ENCODE measurements around the gene TPST2.

Gene TPST2

GRCh38 chr22:26580240-26580962, 9.5 kb downstream of the TPST2 start:
- DNase-seq (ENCODE audit: low read depth in 2 of 2) = no peak

- DNase-seq (ENCODE audit: low read depth in 2 of 2) = no peak
These were observed 10.5 kb downstream of the TPST2 start for GRCh38 chr22:26579331-26579886.

GRCh38 chr22:26577081-26577480, 12.9 kb downstream of the TPST2 start:
- DNase-seq (ENCODE audit: low read depth in 2 of 2) = no peak

- no peak for DNase-seq (ENCODE audit: low read depth in 2 of 2)
These were observed 13.8 kb downstream of the TPST2 start for GRCh38 chr22:26576026-26576680.

GRCh38 chr22:26574001-26574723, 15.8 kb downstream of the TPST2 start:
- DNase-seq (ENCODE audit: low read depth in 2 of 2) = no peak

GRCh38 chr22:26573026-26573662, 16.8 kb downstream of the TPST2 start:
- DNase-seq (ENCODE audit: low read depth in 2 of 2) = peak in 1 of 2 experiments; percentile 43

- DNase-seq (ENCODE audit: low read depth in 2 of 2) = no peak
These were observed 18.9 kb downstream of the TPST2 start for GRCh38 chr22:26570864-26571525.

GRCh38 chr22:26570115-26570514, 19.8 kb downstream of the TPST2 start:
- DNase-seq (ENCODE audit: low read depth in 2 of 2) = no peak

GRCh38 chr22:26568207-26568706, 21.7 kb downstream of the TPST2 start:
- no peak for DNase-seq (ENCODE audit: low read depth in 2 of 2)

GRCh38 chr22:26567610-26568009, 22.3 kb downstream of the TPST2 start:
- no peak for DNase-seq (ENCODE audit: low read depth in 2 of 2)

- DNase-seq (ENCODE audit: low read depth in 2 of 2) = no peak
These were observed 22.9 kb downstream of the TPST2 start for GRCh38 chr22:26566994-26567393.

- DNase-seq (ENCODE audit: low read depth in 2 of 2) = no peak
These were observed 24.0 kb downstream of the TPST2 start for GRCh38 chr22:26565889-26566288.

- no peak for DNase-seq (ENCODE audit: low read depth in 2 of 2)
These were observed 24.8 kb downstream of the TPST2 start for GRCh38 chr22:26565181-26565580.

- DNase-seq (ENCODE audit: low read depth in 2 of 2) = no peak
These were observed 25.3 kb downstream of the TPST2 start for GRCh38 chr22:26564672-26565071.

- no peak for DNase-seq (ENCODE audit: low read depth in 2 of 2)
These were observed 25.8 kb downstream of the TPST2 start for GRCh38 chr22:26564181-26564580.

GRCh38 chr22:26563022-26563421, 26.9 kb downstream of the TPST2 start:
- no peak for DNase-seq (ENCODE audit: low read depth in 2 of 2)

GRCh38 chr22:26561756-26562417, 28.0 kb downstream of the TPST2 start:
- no peak for DNase-seq (ENCODE audit: low read depth in 2 of 2)

GRCh38 chr22:26559961-26560575, 29.9 kb downstream of the TPST2 start:
- no peak for DNase-seq (ENCODE audit: low read depth in 2 of 2)

- no peak for DNase-seq (ENCODE audit: low read depth in 2 of 2)
These were observed 31.6 kb downstream of the TPST2 start for GRCh38 chr22:26558248-26558895.

GRCh38 chr22:26556904-26557303, 33.0 kb downstream of the TPST2 start:
- DNase-seq (ENCODE audit: low read depth in 2 of 2) = no peak

All from fibroblast of skin of left quadriceps (primary cell).